ENCODE measurements around the gene RUFY3. TPM values are rescaled to one million over a fixed set of nuclear protein-coding genes. Genes with fewer than 3 reads are reported as not detected.

RUFY3 gene
- total RNA-seq, 1 experiment from 2014 or later: 48.0 TPM

- Mint-ChIP-seq H3K27ac (no peak overlapping the region), H3K36me3 (ENCODE audit: insufficient read depth in 1 of 3, low read depth in 3 of 3) (no peaks in the 10 kb centered on the region), H3K9me3 (no peaks in the 10 kb centered on the region), H3K4me1 (no peaks in the 10 kb centered on the region), H3K27me3 (ENCODE audit: low read depth) (peaks cover 3% of the 10 kb centered on the region), H3K4me3 (no peak overlapping the region)
- no peaks in the 10 kb centered on the region for H3K79me1 ChIP-seq (ENCODE audit: insufficient read depth, low read depth, low read length, poor library complexity, severe bottlenecking)
- no peak overlapping the region for H3K23ac ChIP-seq (ENCODE audit: insufficient read length, low read depth, low read length)
- H3K27me3 ChIP-seq (ENCODE audit: insufficient read depth, low read length): no peaks in the 10 kb centered on the region
- H3K56ac ChIP-seq (ENCODE audit: insufficient read length, low read depth, low read length): no peak overlapping the region
- no peak for TF ChIP-seq CTCF (conservative IDR thresholded peaks at IDR 0.05)
- H2BK12ac ChIP-seq (ENCODE audit: insufficient read length, low read depth, low read length): no peak overlapping the region
- H3K14ac ChIP-seq (ENCODE audit: insufficient read depth, low read length): no peak overlapping the region
- no peak overlapping the region for H4K8ac ChIP-seq (replicated peaks; ENCODE audit: insufficient read length, low read depth, low read length)
- DNase-seq: no peak
- H3K27ac ChIP-seq (ENCODE audit: insufficient read length, low read depth, low read length): no peak overlapping the region
- no peak overlapping the region for H2BK120ac ChIP-seq (ENCODE audit: low read depth, low read length, poor library complexity, severe bottlenecking)
- H3K4ac ChIP-seq (ENCODE audit: low read depth, low read length): no peak overlapping the region
- no peaks in the 10 kb centered on the region for H3K9me3 ChIP-seq (ENCODE audit: control insufficient read depth, low read depth, low read length)
- H2AK5ac ChIP-seq (ENCODE audit: insufficient read length, low read length): no peak overlapping the region
- H3K23me2 ChIP-seq (ENCODE audit: insufficient read length, low read depth, low read length, poor library complexity, severe bottlenecking): no peaks in the 10 kb centered on the region
- no peak overlapping the region for H4K5ac ChIP-seq (ENCODE audit: insufficient read length, low read depth, low read length)
- H3K4me1 ChIP-seq (ENCODE audit: insufficient read depth, low read length): no peaks in the 10 kb centered on the region
- no peak overlapping the region for H3T11ph ChIP-seq (ENCODE audit: low read length)
- no peaks in the 10 kb centered on the region for H4K20me1 ChIP-seq (ENCODE audit: control insufficient read depth, insufficient read depth, insufficient read length)
- H2BK20ac ChIP-seq (ENCODE audit: low read depth, low read length, poor library complexity, severe bottlenecking): no peak overlapping the region
- H3K79me2 ChIP-seq (ENCODE audit: insufficient read depth, low read length): no peaks in the 10 kb centered on the region
- H2BK15ac ChIP-seq (ENCODE audit: low read depth, low read length): no peak overlapping the region
- H2AFZ ChIP-seq (ENCODE audit: low read length): no peak overlapping the region
- no peak overlapping the region for H3K18ac ChIP-seq (ENCODE audit: insufficient read length, low read depth, low read length)
- no peak overlapping the region for H4K91ac ChIP-seq (ENCODE audit: insufficient read length, low read depth, low read length)
- no peak overlapping the region for H2BK5ac ChIP-seq (ENCODE audit: insufficient read length, low read length)
- H3K9ac ChIP-seq (ENCODE audit: extremely low read depth, insufficient read length, low read length): no peak overlapping the region
- no peak overlapping the region for H3K4me2 ChIP-seq (ENCODE audit: insufficient read depth, insufficient read length, low read length)
Measured at GRCh38 chr4:70674191-70674590, 47.6 kb upstream of the RUFY3 start.

All from H9 (cell line).